HG02943 (cell line): Measurements from ENCODE around the gene ESPNL.
A peak's percentile ranks its signal among the peaks of the same experiment; 100 is the strongest.
"Not testable (repeated sequence)": the region's sequence is repeated elsewhere in the genome, so short reads cannot be mapped to it uniquely, and the experiment has no call there.

Experiments
- ATAC-seq: cut with Tn5 transposase; IDR thresholded peaks from one replicate; pipeline ENCODE4 v1.9.1; 2021; ENCODE audit warnings: mild to moderate bottlenecking, low read depth, moderate library complexity; ENCODE audit not compliant: unreplicated experiment

Gene ESPNL, protein sequence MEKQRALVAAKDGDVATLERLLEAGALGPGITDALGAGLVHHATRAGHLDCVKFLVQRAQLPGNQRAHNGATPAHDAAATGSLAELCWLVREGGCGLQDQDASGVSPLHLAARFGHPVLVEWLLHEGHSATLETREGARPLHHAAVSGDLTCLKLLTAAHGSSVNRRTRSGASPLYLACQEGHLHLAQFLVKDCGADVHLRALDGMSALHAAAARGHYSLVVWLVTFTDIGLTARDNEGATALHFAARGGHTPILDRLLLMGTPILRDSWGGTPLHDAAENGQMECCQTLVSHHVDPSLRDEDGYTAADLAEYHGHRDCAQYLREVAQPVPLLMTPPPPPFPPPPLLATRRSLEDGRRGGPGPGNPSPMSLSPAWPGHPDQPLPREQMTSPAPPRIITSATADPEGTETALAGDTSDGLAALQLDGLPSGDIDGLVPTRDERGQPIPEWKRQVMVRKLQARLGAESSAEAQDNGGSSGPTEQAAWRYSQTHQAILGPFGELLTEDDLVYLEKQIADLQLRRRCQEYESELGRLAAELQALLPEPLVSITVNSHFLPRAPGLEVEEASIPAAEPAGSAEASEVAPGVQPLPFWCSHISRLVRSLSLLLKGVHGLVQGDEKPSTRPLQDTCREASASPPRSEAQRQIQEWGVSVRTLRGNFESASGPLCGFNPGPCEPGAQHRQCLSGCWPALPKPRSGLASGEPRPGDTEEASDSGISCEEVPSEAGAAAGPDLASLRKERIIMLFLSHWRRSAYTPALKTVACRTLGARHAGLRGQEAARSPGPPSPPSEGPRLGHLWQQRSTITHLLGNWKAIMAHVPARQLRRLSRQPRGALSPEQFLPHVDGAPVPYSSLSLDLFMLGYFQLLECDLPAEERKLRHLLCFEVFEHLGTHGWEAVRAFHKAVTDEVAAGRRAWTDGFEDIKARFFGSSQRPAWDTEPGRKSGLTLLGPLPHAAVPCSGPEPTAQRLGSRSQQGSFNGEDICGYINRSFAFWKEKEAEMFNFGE

GRCh38 chr2:238100049-238100820 lies at the start of gene ESPNL:
Gene ESPNL (plus strand): TSS chr2:238100340. CDS start chr2:238100420, 80 bp downstream.
- no peak for ATAC-seq

GRCh38 chr2:238053191-238053776 lies 46.9 kb upstream of the ESPNL start:
- no peak for ATAC-seq

GRCh38 chr2:238055841-238056240 lies 44.3 kb upstream of the ESPNL start:
- ATAC-seq = no peak

DNA sequence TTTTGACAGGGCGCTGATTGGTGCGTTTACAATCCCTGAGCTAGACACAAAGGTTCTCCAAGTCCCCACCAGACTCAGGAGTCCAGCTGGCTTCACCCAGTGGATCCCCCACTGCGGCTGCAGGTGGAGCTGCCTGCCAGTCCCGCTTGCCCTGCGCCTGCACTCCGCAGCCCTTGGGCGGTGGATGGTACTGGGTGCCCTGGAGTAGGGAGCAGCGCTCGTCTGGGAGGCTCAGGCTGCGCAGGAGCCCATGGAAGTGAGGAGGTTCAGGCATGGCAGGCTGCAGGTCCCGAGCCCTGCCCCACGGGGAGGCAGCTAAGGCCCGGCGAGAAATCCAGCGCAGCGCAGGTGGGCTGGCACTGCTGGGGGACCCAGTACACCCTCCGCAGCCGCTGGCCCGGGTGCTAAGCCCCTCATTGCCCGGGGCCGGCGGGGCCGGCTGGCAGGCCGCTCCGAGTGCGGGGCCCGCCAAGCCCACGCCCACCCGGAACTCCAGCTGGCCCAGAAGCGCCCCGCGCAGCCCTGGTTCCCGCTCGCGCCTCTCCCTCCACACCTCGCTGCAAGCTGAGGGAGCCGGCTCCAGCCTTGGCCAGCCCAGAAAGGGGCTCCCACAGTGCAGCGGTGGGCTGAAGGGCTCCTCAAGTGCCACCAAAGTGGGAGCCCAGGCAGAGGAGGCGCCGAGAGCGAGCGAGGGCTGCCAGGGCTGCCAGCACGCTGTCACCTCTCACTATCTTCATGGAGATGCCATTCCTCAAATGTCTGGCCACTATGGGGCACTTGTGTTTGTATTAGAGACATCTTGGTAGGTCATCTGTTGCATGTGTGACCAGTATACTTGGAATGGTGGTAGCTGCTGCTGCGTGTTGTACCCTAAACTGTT lies 42.2 kb upstream of the ESPNL start:
- not testable (repeated sequence) for ATAC-seq

- no peak for ATAC-seq
Observed at GRCh38 chr2:238059505-238059904, 40.6 kb upstream of the ESPNL start.

DNA sequence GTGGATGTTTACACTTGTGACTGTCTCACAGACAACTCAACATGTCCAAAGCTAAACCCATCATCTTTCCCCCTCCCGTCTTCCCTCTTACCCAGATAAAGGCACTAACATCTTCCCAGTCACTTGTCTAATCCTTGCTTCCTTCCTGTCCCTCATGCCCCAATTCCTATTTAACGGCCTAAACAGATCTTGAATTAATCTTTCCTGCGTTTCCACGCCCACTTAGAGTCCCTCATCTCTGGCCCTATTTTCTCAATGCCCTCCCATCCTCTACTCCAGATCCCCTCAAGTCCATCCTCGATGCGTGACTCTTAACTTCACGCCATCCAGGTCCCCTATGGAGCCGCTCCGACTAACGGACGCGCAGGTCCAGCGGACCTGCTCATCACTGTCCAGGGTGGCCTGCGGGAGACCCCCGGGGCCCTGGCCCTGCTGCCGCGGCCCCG lies 40.0 kb upstream of the ESPNL start:
- no peak for ATAC-seq

DNA sequence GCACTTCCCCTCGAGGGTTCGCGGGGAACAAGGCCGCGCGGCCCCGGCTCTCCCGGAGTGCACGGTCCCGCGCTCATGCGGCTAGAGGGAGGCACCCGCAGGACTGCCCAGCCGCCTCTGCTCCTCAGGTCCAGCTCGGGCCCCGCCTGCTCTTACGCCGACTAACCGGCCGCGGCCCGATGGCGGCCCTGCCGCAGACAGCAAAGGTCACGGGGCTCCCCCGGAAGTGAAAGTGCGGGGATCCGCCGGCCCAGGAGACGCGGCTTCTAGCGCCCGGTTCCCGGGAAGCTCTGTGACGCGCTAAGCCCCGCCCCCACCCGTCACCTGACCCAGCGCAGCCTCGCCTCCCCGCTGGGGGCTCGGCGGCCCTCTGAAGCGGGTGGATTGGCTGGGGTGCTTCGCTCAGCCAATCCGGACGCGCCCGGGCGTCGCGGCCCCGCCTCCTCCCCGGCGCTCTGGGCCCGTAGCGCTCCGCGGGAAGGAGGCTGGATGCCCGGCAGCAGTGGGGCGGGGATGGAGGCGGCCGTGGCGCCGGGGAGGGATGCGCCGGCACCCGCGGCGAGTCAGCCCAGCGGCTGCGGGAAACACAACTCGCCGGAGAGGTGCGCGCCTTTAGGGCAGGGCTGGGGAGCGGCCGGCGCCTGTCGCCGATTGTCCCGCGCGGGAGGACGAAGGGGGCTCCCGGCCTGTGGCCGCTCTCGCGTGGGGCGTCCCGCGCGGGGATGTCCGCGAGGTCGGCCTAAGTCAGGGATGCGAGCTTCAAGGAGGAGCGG lies 39.4 kb upstream of the ESPNL start, which contains the start of gene SCLY:
SCLY (plus strand) TSS at position 460 of the 773 bp plus-strand sequence; CDS start at position 514, 54 bp downstream.
- ATAC-seq = peak; percentile 82

DNA sequence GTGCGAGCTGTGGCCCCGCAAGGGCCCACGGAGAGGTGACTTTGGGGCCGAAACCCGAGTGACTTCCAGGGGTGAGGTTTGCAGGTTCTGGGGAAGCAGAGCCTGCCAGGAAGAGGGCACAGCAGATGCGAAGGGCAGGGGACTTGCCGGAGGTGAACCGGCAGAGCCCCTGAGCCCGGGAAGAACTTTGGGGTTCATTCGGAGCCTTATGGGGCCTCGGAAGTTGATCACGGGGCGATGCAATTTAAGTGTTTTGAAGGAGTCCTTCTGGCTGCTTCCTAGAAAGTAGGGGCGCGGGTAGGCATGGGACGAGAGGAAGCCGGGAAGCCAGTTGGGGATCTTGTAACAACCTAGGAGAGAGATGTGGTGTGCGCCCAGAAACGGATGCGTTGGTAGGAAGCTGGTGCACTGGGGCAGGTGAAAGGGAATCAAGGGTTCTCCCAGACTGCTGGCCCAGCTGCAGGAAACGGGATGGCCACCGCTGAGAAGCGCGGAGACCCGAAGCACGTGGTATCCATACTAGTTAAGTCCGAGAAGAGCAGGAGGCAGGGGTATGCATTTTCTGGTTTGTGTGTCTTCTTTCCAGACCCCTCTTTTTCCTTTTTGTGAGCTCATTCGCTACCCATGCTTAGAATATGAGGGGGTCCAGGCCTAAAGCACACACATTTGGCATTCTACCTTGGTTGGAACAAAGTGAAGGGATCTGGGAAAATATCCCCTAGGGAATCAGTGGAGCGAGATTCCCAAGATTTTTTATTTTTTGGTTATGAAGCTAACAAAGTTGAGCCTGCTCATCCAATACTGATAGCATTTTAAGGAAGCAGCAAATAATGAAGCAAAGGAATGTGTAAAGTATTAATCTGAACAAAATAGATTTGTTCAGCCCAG lies 38.6 kb upstream of the ESPNL start:
- ATAC-seq = peak; percentile 15

DNA sequence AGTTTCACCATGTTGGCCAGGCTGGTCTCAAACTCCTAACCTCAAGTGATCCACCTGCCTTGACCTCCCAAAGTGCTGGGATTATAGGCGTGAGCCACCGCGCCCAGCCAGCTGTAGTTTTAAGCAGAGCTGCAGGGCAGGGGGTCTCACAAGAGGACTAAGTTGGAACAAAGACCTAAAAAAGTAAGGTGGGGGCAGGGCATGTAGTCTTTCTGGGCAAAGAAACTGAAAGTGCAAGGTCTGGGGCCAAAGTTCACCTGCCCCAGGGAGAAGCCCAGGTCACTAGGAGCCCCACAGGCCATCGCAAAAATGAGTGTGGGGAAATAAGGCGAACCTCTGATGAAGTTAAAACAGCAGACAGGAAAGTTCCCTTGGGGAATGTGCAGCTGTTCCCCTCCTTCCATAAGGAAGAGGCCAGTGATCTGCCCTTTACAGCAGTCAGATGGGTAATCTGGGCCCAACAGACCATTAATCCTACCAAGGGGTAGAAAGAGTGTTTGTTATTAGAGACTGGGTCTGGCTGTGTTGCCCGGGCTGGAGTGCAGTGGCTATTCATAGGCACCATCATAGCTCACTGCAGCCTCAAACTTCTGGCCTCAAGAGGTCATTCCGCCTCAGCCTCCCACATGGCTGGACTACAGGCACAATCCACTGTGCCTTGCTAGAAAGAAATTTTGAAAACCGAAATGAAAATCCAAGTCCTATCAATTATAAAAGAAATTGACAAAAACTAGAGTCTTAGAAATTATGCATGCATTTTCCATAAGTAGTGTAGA lies 36.5 kb upstream of the ESPNL start:
- no peak for ATAC-seq

DNA sequence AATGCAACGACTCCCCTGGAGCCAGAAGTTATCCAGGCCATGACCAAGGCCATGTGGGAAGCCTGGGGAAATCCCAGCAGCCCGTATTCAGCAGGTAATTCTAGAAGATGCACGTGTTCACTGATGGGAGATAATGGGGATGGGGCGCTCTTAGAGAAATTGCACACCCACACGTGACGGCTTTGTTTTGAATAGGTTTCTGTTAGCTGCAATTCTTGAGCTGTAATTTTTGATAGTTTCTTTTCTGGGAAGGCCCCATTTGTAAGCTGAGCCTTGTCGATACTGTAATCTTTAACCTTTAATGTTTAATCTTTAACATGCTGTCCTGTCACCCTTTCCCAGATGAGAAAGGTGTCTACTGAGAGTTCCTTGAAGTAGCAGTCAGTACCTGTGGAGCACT lies 35.8 kb upstream of the ESPNL start:
- ATAC-seq = no peak

DNA sequence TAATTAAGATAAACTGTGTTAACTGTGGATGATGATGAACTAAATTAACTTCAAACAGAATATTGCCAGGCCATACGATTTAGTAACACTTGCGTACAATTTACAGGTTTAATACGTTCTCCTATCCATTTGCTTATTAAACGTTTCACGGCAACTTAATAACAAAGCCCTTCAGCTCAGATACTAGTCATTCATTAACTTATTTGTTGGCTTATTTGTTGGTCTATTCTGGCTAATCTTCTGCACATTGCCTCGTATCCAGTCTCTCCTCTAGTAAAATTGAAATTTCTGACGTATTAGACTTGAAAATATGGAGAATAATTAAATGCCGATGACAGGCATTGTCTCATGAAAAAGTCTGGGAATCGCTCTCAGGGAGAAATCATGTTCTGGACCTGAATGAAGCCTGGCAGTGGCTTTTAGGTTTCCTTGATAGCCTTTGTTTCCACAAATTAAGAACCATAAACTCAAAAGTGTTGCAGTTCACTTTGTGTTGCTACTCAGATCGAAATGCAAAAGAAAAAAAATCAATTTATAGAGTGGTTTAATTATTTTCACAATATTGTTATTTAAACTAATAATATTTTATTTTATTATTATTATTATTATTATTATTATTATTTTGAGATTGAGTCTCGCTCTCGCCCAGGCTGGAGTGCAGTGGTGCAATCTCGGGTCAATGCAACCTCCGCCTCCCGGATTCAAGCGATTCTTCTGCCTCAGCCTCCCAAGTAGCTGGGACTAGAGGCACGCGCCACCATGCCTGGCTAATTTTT lies 34.9 kb upstream of the ESPNL start:
- ATAC-seq = no peak

- ATAC-seq = no peak
Observed at GRCh38 chr2:238066218-238066617, 33.9 kb upstream of the ESPNL start.

GRCh38 chr2:238066718-238067117 lies 33.4 kb upstream of the ESPNL start:
- ATAC-seq = not testable (repeated sequence)

GRCh38 chr2:238067939-238068338 lies 32.2 kb upstream of the ESPNL start:
- ATAC-seq = no peak

DNA sequence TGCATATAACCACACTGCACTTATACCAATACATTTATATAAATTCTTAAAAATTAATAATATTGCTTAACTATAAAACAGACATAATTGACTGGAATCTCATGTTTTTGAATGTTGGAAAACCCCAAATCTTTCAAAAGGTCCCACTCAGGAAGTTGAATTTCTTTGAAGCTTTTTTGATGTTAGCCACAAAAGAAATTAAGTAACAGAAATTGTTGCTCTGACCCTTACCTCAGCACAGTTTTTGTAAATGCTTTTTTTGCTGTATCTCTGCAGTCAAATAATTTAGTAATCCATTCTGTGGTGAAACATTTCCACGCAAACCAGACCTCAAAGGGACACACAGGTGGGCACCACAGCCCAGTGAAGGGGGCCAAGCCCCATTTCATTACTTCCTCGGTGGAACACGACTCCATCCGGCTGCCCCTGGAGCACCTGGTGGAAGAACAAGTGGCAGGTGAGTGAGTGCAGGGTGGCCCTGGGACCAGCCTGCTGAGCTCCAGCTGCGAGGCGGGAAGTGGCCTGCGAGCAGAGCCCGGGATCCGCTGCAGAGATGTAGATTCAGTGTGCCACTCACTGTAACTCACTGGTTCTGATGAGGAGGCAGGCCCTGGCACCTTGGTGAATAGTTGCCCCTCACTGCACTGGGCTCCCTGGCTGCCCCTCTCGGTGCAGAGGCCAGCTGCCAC lies 31.0 kb upstream of the ESPNL start:
- ATAC-seq = no peak
